SK-N-SH (cell line): Measurements from ENCODE around the gene RHBDL1.

Experiments
- CTCF ChIP-seq: fragments of 200-600 bp; sonication (generic); IDR thresholded peaks from 2 replicates; pipeline ENCODE4 v1.6.1; 2017; ENCODE audit warnings: antibody characterized with exemption, mild to moderate bottlenecking, moderate library complexity
- FOXM1 ChIP-seq: IDR thresholded peaks from 2 replicates; pipeline ENCODE4 v1.4.0; 2012; ENCODE audit warnings: low read depth, mild to moderate bottlenecking
- GATA2 ChIP-seq: sonication (generic); formaldehyde crosslinking; IDR thresholded peaks from 2 replicates; pipeline ENCODE4 v1.5.0; 2020; ENCODE audit warnings: mild to moderate bottlenecking, missing genetic modification reagents
- RAD21 ChIP-seq: IDR thresholded peaks from 2 replicates; pipeline ENCODE4 v1.6.1; 2012; ENCODE audit warnings: mild to moderate bottlenecking, low read length
- TEAD4 ChIP-seq: IDR thresholded peaks from 2 replicates; pipeline ENCODE4 v1.4.0; 2012; ENCODE audit warnings: mild to moderate bottlenecking, borderline replicate concordance; ENCODE audit not compliant: insufficient read depth
- ZBTB33 ChIP-seq: IDR thresholded peaks from 2 replicates; pipeline ENCODE4 v1.4.0; 2012; ENCODE audit warnings: low read depth, borderline replicate concordance

DNA sequence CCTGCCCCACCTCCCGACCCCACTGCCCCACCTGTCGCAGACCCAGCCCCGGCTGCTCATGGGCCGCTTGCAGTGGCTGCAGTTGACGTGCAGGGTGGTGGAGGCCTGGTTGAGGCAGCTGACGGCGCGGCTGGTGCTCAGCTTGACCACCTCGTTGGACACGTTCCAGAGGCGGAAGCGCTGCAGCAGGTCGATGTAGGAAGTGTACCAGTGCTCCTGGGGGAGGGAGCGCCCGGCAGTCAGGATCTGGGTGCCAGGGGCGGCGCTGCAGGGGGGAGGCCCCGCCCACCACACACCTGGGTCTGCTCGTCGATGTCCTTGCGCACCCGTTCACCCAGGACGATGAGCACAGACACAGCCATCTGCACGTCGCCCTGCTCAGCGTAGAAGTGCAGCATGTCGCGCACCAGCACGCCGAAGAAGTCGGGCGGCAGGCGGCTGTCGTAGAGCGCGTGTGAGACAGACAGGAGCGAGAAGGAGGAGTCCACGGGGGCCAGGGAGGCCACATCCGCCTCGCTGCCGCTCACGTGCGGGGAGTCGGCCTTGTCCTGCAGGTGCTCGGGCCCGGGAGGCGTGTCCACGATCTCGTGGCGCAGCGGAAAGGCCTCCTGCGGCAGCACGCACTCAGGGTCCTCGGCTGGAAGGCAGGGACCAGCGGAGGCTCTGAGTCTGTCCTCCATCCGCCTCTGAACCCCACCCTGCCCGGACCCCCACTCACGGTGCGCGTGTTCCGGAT, 9.7 kb downstream of the RHBDL1 start:
- TF ChIP-seq RAD21: no peak
- TF ChIP-seq CTCF: no peak
- TF ChIP-seq TEAD4: no peak
- TF ChIP-seq FOXM1: no peak
- no peak for TF ChIP-seq ZBTB33
- no peak for TF ChIP-seq GATA2 (CRISPR knock-in tag)
